M059J (cell line): Measurements from ENCODE around the gene ATG3. TPM values are rescaled to one million over a fixed set of nuclear protein-coding genes. Genes with fewer than 3 reads are reported as not detected.
"Not testable (repeated sequence)": the region's sequence is repeated elsewhere in the genome, so short reads cannot be mapped to it uniquely, and the experiment has no call there.

Experiments used
- DNase-seq: peaks from one replicate; pipeline ENCODE4 v3.0.0-alpha.2; 2012; ENCODE audit warnings: low read depth
- total RNA-seq: library from RNA; depleted of rRNA; stranded (reverse); fragments of >200 nt; shearing (Covaris generic); gene quantifications from 2 replicates; pipeline ENCODE4 v1.2.3, GENCODE V29; 2014

ATG3 gene
- total RNA-seq, 1 experiment from 2014 or later = 145 TPM

GRCh38 chr3:112561484-112561733, 353 bp downstream of the ATG3 start:
- no peak for DNase-seq

GRCh38 chr3:112560721-112561483, 860 bp downstream of the ATG3 start:
- peak; percentile 90 for DNase-seq

GRCh38 chr3:112560307-112560706, 1.5 kb downstream of the ATG3 start:
- no peak for DNase-seq

GRCh38 chr3:112557976-112558375, 3.8 kb downstream of the ATG3 start:
- DNase-seq = no peak

- DNase-seq = peak; percentile 17
Measured at GRCh38 chr3:112555535-112556170, 6.1 kb downstream of the ATG3 start.

- DNase-seq = no peak
Measured at GRCh38 chr3:112550859-112551258, 10.9 kb downstream of the ATG3 start.

GRCh38 chr3:112546216-112546759, 15.5 kb downstream of the ATG3 start:
- DNase-seq = no peak

- no peak for DNase-seq
Measured at GRCh38 chr3:112539825-112540650, 21.7 kb downstream of the ATG3 start.

GRCh38 chr3:112531358-112531781, 30.4 kb downstream of the ATG3 start:
- peak; percentile 44 for DNase-seq

- no peak for DNase-seq
Measured at GRCh38 chr3:112530573-112530972, 31.2 kb downstream of the ATG3 start.

- DNase-seq = not testable (repeated sequence)
Measured at GRCh38 chr3:112524127-112524526, 37.6 kb downstream of the ATG3 start.

GRCh38 chr3:112519424-112520001, 42.2 kb downstream of the ATG3 start:
- peak; percentile 74 for DNase-seq

- DNase-seq = not testable (repeated sequence)
Measured at GRCh38 chr3:112518970-112519369, 42.8 kb downstream of the ATG3 start.

GRCh38 chr3:112514527-112515128, 47.1 kb downstream of the ATG3 start:
- DNase-seq = peak; percentile 45

- DNase-seq = peak; percentile 19
Measured at GRCh38 chr3:112512320-112512719, 49.4 kb downstream of the ATG3 start.

GRCh38 chr3:112508860-112509259, 52.9 kb downstream of the ATG3 start:
- no peak for DNase-seq

- DNase-seq = no peak
Measured at GRCh38 chr3:112508261-112508660, 53.5 kb downstream of the ATG3 start.

GRCh38 chr3:112505907-112506306, 55.9 kb downstream of the ATG3 start:
- no peak for DNase-seq

GRCh38 chr3:112504123-112504522, 57.6 kb downstream of the ATG3 start:
- DNase-seq = no peak

- no peak for DNase-seq
Measured at GRCh38 chr3:112503304-112503972, 58.3 kb downstream of the ATG3 start.

GRCh38 chr3:112500621-112501020, 61.1 kb downstream of the ATG3 start:
- DNase-seq = no peak
